GM10266 (cell line): ENCODE measurements around the gene MTA1.

Experiments used
- DNase-seq: peaks from one replicate; pipeline ENCODE4 v3.0.0; 2012; ENCODE audit errors: extremely low spot score
- TF ChIP-seq, protein P1 (sequence below): IDR thresholded peaks from 2 replicates; pipeline ENCODE4 v1.5.1; 2012; ENCODE audit warnings: mild to moderate bottlenecking, low read depth; ENCODE audit not compliant: control insufficient read depth, insufficient read depth; ENCODE audit errors: missing control alignments

MTA1 gene

DNA sequence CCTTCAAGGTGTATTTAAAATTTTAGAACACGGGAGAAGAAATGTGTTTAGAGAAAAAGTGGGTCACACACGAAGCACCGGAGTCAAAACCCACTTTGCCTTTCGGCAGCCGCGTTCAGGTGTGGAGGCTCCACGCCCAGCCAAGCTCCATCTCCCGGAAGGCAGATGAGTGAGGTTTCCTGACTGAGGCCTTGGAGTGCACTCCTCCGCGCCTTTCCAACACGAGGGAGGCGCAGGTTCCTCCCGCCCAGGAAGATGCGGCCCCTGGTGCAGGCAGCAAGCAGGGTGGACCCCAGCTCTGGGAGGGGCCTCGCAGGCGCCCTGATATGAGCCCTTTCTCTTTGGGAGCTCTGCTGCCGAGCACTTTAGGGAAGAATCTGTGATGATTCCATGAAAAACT, 22.5 kb downstream of the MTA1 start:
- no peak for DNase-seq
- TF ChIP-seq, protein P1, sequence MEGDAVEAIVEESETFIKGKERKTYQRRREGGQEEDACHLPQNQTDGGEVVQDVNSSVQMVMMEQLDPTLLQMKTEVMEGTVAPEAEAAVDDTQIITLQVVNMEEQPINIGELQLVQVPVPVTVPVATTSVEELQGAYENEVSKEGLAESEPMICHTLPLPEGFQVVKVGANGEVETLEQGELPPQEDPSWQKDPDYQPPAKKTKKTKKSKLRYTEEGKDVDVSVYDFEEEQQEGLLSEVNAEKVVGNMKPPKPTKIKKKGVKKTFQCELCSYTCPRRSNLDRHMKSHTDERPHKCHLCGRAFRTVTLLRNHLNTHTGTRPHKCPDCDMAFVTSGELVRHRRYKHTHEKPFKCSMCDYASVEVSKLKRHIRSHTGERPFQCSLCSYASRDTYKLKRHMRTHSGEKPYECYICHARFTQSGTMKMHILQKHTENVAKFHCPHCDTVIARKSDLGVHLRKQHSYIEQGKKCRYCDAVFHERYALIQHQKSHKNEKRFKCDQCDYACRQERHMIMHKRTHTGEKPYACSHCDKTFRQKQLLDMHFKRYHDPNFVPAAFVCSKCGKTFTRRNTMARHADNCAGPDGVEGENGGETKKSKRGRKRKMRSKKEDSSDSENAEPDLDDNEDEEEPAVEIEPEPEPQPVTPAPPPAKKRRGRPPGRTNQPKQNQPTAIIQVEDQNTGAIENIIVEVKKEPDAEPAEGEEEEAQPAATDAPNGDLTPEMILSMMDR = no peak

GRCh38 chr14:105442834-105443233, 23.2 kb downstream of the MTA1 start:
- TF ChIP-seq, protein P1 = no peak
- no peak for DNase-seq

DNA sequence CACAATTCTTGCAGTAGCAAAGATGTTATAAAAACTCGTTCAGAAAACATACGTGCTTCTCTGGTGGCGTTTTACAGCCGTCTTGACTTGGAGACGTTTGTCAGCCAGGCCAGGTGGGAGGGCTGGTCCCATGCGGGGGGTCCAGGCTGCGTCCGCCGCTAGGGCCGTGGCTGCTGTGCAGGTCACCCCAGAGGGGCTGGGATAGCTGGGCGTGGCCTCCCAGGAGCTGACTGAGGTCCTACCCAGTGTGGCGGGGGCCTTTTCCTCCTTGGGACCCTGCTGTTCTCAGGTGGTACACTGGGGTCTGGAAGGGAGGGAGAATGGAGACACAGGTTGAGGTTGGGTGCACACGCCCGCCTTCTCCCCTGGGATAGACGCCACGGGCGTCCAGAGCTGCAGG, 25.2 kb downstream of the MTA1 start:
- TF ChIP-seq, protein P1 = no peak
- DNase-seq = no peak

DNA sequence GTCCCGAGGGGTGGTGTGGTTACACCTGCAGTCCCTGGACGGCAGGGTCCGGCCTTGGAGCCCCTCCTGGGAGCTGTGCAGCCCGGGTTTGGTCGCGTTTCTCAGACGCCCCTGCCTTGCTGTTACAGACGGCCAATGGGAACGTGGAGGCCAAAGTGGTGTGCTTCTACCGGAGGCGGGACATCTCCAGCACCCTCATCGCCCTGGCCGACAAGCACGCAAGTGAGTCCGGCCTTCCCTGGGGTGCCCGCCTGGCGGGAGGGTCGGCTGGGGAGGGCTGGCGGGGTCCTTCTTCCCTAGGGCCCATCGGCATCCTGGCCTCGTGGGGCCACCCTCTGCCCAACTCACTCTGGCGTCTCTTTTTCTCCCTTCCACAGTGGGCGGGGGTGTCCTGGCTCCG, 25.7 kb downstream of the MTA1 start:
- no peak for DNase-seq
- TF ChIP-seq, protein P1 = no peak

GRCh38 chr14:105445901-105446845, 26.5 kb downstream of the MTA1 start:
- TF ChIP-seq, protein P1 = no peak

GRCh38 chr14:105446971-105447370, 27.3 kb downstream of the MTA1 start:
- DNase-seq = no peak

More at GRCh38 chr14:105445901-105446845, 26.5 kb downstream of the MTA1 start:
- no peak for DNase-seq

More at GRCh38 chr14:105446971-105447370, 27.3 kb downstream of the MTA1 start:
- TF ChIP-seq, protein P1 = no peak
